ENCODE measurements around the gene PTN.

PTN gene

GRCh38 chr7:137343281-137343841, at the start of gene PTN:
Gene PTN, minus strand, starts transcription at chr7:137343733. Its CDS starts 88,760 bp downstream, at chr7:137254973.
- peak; percentile 63 for DNase-seq (ENCODE audit: low spot score)

- DNase-seq (ENCODE audit: low spot score): no peak
Observed at GRCh38 chr7:137390076-137390475, 46.5 kb upstream of the PTN start.

- DNase-seq (ENCODE audit: low spot score): no peak
Observed at GRCh38 chr7:137388916-137389315, 45.4 kb upstream of the PTN start.

GRCh38 chr7:137386966-137387365, 43.4 kb upstream of the PTN start:
- no peak for DNase-seq (ENCODE audit: low spot score)

GRCh38 chr7:137381045-137381444, 37.5 kb upstream of the PTN start:
- no peak for DNase-seq (ENCODE audit: low spot score)

- no peak for DNase-seq (ENCODE audit: low spot score)
Observed at GRCh38 chr7:137373507-137373906, 30.0 kb upstream of the PTN start.

- no peak for DNase-seq (ENCODE audit: low spot score)
Observed at GRCh38 chr7:137371616-137372015, 28.1 kb upstream of the PTN start.

- no peak for DNase-seq (ENCODE audit: low spot score)
Observed at GRCh38 chr7:137366995-137367394, 23.5 kb upstream of the PTN start.

- DNase-seq (ENCODE audit: low spot score): no peak
Observed at GRCh38 chr7:137363683-137364082, 20.1 kb upstream of the PTN start.

GRCh38 chr7:137360087-137360679, 16.6 kb upstream of the PTN start:
- no peak for DNase-seq (ENCODE audit: low spot score)

- no peak for DNase-seq (ENCODE audit: low spot score)
Observed at GRCh38 chr7:137354961-137355360, 11.4 kb upstream of the PTN start.

- DNase-seq (ENCODE audit: low spot score): no peak
Observed at GRCh38 chr7:137354396-137354795, 10.9 kb upstream of the PTN start.

GRCh38 chr7:137351941-137352340, 8.4 kb upstream of the PTN start:
- no peak for DNase-seq (ENCODE audit: low spot score)

GRCh38 chr7:137345799-137346449, 2.4 kb upstream of the PTN start:
- DNase-seq (ENCODE audit: low spot score): no peak

- DNase-seq (ENCODE audit: low spot score): peak; percentile 67
Observed at GRCh38 chr7:137342828-137343261, 688 bp downstream of the PTN start.

- DNase-seq (ENCODE audit: low spot score): no peak
Observed at GRCh38 chr7:137342265-137342664, 1.3 kb downstream of the PTN start.

GRCh38 chr7:137337902-137338301, 5.6 kb downstream of the PTN start:
- DNase-seq (ENCODE audit: low spot score): no peak

GRCh38 chr7:137335814-137336213, 7.7 kb downstream of the PTN start:
- peak; percentile 54 for DNase-seq (ENCODE audit: low spot score)

GRCh38 chr7:137331378-137331777, 12.2 kb downstream of the PTN start:
- DNase-seq (ENCODE audit: low spot score): no peak

- DNase-seq (ENCODE audit: low spot score): no peak
Observed at GRCh38 chr7:137329411-137329810, 14.1 kb downstream of the PTN start.

GRCh38 chr7:137328373-137329120, 15.0 kb downstream of the PTN start:
- DNase-seq (ENCODE audit: low spot score): no peak

GRCh38 chr7:137325927-137326326, 17.6 kb downstream of the PTN start:
- no peak for DNase-seq (ENCODE audit: low spot score)
